CD4-positive, alpha-beta T cell treated with Interleukin-10 for 1 hour (primary cell): Measurements from ENCODE around the gene JAG2.

Experiments
- DNase-seq: peaks from one replicate; pipeline ENCODE4 v3.0.0-alpha.2; 2020

Gene JAG2

GRCh38 chr14:105107781-105108515 lies 60.6 kb downstream of the JAG2 start:
- DNase-seq = no peak

DNA sequence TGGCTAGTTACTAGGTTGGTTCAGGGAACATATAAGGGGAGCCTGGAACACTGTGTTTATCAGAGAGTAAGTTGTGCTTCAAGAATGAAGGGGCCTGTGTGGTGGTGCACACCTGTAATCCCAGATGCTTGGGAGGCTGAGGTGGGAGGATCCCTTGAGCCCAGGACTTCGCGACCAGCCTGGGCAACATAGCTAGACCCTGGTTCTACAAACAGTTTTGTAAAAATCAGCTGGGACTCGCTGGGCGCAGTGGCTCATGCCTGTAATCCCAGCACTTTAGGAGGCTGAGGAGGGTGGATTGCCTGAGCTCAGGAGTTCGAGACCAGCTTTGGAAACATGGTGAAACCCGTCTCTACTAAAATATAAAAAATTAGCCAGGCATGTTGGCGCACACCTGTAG lies 61.2 kb downstream of the JAG2 start:
- no peak for DNase-seq

DNA sequence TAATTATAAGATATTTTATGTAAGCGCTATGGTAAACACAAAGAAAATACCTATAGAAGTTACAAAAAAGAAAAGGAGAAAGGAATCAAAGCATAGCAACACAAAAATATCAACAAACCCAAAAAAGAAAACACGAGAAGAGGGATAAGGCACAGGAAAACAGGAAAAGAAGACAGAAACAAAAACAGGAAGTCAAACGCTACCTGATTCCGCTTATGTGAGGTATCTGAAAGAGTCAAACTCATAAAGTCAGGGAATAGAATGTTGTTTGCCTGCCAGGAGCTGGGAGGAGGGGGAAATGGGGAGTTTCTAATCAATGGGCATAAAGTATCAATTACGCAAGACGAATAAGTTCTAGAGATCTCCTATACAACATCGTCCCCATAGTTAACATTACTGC lies 63.4 kb downstream of the JAG2 start:
- no peak for DNase-seq

DNA sequence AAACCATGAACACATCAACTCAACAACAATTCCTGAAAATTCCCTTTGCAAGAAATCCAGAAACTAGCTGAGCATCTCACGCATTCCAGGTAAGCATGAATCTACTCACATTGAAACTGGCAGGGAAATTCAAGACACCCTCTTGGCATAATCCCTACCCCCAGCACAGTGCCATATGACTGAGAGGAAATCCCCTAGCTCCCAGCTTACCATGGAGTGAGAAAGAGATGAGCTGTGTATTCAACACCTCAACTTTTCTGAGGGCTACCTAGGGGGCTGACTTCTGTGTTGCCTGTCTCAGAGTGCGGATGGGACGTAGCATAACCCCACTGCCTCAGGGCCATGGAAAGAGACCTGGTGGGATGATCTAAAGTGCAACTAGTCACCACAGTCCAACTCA lies 65.7 kb downstream of the JAG2 start:
- no peak for DNase-seq

GRCh38 chr14:105102361-105102870 lies 66.2 kb downstream of the JAG2 start:
- DNase-seq = no peak

GRCh38 chr14:105100910-105101309 lies 67.7 kb downstream of the JAG2 start:
- DNase-seq = no peak

DNA sequence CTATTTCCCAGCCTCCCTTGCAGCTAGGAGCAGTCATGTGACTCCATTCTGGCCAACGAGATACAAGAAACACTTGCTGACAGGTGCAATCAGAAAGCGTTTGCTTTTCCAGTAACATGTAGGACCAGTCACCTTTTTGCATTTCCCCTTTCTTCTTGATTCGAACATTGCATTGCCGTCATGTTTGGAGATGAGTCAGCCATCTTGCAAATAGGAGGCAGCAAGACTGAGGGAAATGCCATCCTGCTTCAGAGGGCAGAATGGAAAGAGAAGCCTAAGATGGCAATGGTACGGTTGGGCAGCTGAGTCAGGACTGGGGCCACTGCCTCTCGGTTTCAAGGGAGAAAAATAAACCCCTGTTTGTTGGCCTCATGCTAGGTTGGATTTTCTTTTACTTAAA lies 68.8 kb downstream of the JAG2 start:
- DNase-seq = no peak

- no peak for DNase-seq
Observed at GRCh38 chr14:105098316-105098715, 70.3 kb downstream of the JAG2 start.

DNA sequence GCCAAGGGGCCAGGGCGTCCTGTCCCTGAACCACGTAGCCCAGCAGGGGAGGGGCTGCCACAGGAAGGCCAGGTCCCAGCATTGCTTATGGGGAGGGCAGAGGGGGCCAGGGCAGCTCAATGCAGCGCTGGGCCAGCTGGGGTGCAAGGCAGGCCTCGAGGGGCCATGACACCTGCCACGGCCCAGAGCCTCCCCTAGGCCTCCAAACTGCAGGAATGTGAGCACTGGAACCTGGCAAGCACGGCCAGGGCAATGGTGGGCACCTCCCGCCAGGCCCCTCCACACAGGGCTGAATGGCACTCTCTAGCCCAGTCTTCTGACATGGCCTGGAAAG lies 70.8 kb downstream of the JAG2 start:
- no peak for DNase-seq

DNA sequence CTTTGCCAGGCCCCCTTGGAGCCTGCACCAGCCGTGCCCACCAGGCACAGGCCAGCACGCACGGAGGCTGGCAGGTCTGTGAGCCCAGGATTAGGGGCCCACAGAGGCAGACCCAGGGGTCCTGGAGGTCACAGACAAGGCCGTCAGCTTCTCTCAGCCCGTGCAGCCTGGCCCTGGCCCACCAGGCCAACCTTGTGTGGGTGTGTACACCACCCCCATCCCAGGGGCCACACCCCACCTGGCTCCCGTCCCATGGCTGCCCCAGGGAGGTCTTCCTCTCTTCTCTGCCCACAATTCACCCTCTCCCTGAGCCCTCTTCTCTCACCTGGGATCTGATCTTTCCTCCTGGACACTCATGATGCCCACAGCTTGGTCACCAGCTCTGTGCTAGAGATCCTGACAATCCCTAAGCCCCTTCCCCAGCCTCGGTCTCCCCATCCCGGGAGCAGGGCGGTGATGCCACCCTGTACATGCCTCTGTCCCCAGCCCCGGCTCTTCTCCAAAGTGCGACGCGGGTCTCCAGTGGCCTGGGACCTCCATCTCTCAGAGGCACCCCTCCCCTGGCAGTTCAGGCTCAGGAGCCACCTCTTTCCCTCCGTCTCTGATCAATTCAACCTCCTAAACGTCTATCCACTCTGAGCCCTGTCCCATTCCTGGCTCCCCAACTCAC lies 72.2 kb downstream of the JAG2 start:
- DNase-seq = no peak

DNA sequence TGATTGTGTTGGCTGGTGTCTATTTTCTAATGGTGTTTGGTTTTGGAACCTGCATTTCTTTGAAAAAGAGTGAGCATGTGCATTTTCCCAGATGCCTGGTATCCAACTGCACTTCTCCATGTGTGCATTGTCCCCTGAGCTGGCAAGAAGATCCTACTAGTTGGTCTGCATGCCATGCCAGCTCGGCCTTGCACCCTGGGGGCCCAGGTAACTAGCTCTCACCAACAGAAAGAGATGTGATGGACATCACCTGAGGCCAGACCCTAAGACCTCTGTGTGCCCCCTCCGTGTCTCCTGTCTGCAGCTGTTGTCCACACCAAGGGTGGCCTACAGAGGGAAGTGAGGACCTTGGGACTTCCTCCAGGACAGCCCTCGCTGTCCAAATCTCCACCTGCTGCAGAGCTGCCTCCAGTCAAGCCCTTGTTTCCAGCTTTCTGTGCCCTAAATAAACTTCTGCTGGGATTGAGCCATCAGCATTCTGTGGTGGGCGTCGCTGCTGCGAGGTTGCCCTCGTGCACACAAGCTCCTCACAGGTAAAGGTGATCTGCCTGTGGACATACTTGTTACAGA lies 73.3 kb downstream of the JAG2 start:
- no peak for DNase-seq

DNA sequence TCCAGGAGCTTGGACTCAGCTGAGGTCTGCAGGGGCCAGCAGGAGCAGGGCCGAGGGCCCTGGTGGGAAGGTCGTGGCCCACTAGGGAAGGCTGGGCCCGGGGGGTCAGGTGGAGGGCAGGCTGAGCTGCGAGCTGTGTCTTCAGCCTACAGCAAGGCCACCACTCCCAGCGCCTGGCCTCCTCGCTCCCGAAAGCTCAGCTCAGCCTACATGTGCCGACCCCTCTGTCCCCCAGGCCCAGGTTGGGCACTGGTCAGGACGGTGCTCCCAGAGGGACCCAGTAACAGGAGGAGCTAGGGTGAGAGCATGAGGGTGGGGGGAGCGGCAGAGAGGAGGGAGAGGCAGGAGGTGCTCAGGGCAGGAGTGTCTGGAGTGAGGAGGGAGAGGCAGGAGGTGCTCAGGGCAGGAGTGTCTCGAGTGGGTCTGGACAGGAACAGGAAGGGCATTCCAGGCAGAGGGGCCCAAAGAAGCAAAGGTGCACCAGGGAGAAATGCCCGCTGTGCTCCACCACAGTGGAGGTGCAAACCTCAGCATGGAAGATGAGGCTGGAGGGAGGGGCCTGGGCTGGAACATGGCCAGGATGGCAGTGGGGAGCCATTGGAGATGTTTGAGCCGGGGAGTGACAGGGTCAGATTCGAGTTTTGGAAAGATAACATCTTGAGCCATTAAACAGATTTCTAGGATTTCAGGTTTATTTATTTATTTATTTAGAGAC lies 74.2 kb downstream of the JAG2 start:
- no peak for DNase-seq

GRCh38 chr14:105093431-105094192 lies 75.0 kb downstream of the JAG2 start:
- DNase-seq = peak; percentile 79

GRCh38 chr14:105093038-105093430 lies 75.5 kb downstream of the JAG2 start:
- peak; percentile 76 for DNase-seq

DNA sequence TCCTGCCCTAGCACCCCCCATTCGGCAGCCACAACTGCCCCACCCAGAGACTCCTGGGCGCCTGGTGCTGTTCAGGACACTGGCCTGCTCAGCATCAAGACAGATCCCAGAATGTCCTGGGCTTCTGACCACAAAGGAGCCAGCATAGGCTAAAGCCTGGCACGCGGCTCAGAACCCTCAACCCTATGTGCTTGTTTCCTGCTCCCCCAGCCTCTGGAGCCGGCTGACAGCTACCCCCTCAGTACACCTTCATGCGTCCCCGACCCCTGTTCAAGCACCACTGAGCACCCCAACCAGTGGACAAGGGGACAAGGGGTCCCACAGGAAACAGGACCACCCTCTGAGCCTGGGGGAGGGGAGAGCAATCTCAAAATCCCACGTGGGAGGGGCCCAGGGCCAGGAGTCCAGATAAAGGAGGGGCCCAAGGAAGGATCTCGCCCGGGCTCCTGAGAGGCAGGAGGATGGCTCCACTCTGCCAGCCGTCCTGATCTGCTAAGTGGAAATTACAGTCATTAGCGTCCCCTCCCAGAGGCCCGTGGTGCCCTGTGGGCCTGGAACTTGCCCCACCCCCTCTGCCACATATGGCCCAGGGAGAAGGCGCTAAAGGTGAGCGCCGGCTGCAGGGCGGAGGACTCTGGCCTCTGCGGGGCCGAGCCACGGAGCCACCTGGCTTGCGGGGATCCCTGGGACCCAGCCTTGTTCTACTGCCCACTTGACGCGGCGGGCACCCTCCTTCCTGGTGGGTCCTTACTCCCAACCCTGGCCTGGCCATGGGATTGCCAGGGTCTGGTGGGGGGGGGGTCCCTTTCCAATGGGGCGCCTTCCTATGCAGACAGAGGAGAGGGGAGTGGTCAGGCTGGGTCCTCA lies 76.2 kb downstream of the JAG2 start:
- no peak for DNase-seq

- no peak for DNase-seq
Observed at GRCh38 chr14:105091517-105092170, 76.9 kb downstream of the JAG2 start.

- DNase-seq = no peak
Observed at GRCh38 chr14:105091054-105091516, 77.5 kb downstream of the JAG2 start.
